ENCODE measurements around the gene WNT9A. TPM values are rescaled to one million over a fixed set of nuclear protein-coding genes. Genes with fewer than 3 reads are reported as not detected.

Gene WNT9A
- total and polyA plus RNA-seq, 2 of the 4 experiments (the other 2 are of a cell fraction): 0.18 to 0.36 TPM

- TF ChIP-seq CTCF (conservative IDR thresholded peaks at IDR 0.05; ENCODE audit: low read depth, low read length) (no peak), BHLHE40 (IDR thresholded peaks at IDR 0.05; ENCODE audit: low read depth, low read length) (no peak), RFX5 (IDR thresholded peaks at IDR 0.05; ENCODE audit: low read depth, low read length) (no peak), CHD1 (IDR thresholded peaks at IDR 0.05; ENCODE audit: low read depth, low read length) (no peak), RCOR1 (IDR thresholded peaks at IDR 0.05; ENCODE audit: insufficient replicate concordance, low read length) (no peak), FOS (IDR thresholded peaks at IDR 0.05; ENCODE audit: low read depth, low read length) (no peak), NFE2L2 (IDR thresholded peaks at IDR 0.05; ENCODE audit: low read depth, low read length) (no peak), ELK1 (IDR thresholded peaks at IDR 0.05; ENCODE audit: borderline replicate concordance, low read depth, low read length) (no peak), USF2 (IDR thresholded peaks at IDR 0.05; ENCODE audit: low read depth, low read length) (no peak), MAZ (IDR thresholded peaks at IDR 0.05; ENCODE audit: borderline replicate concordance, low read depth, low read length) (no peak)
- H3K79me1 ChIP-seq (ENCODE audit: low read depth in 1 of 2, low read length in 2 of 2): no peaks in the 10 kb centered on the region
- no peak overlapping the region for H3K9ac ChIP-seq (ENCODE audit: low read depth, low read length)
- no peak overlapping the region for H2AK5ac ChIP-seq (ENCODE audit: low read depth, low read length)
- DNase-seq (no peak), ATAC-seq (ENCODE audit: low read depth) (no peak)
- in situ Hi-C loops (cut with MboI; ENCODE audit: low sequenced_read_pairs): no loop called here
- no peak overlapping the region for H4K91ac ChIP-seq (ENCODE audit: insufficient read depth, low read depth, low read length)
- intact Hi-C loops (cut with micrococcal nuclease): no loop called here
- H3K9me3 ChIP-seq (ENCODE audit: control insufficient read depth, insufficient read depth, low read length): no peaks in the 10 kb centered on the region
- H2BK120ac ChIP-seq (ENCODE audit: low read depth, low read length): no peak overlapping the region
- 70% methylated on average over 11 of the region's 13 CpGs; no CpG with 5 or more reads in 1 of the 2 experiments for WGBS, 2 experiments (ENCODE audit: extremely low coverage in 2 of 2, insufficient read length in 1 of 2)
- H2AK9ac ChIP-seq (replicated peaks; ENCODE audit: low read depth, low read length, poor library complexity): no peak overlapping the region
- no peaks in the 10 kb centered on the region; the same call in 1 of the 2 replicates for H3K27me3 ChIP-seq (ENCODE audit: control insufficient read depth, insufficient read depth, low read length)
- H4K20me1 ChIP-seq (ENCODE audit: insufficient read depth, low read length): no peaks in the 10 kb centered on the region
- H3K23ac ChIP-seq (ENCODE audit: low read depth, low read length): no peak overlapping the region
- no peaks in the 10 kb centered on the region for H3K9me1 ChIP-seq (ENCODE audit: insufficient read depth, low read length)
- no peaks in the 10 kb centered on the region; the same call in 1 of the 2 replicates for H3K4me1 ChIP-seq (ENCODE audit: control insufficient read depth, insufficient read depth, low read length)
- no peak overlapping the region for H3K56ac ChIP-seq (ENCODE audit: extremely low read depth, insufficient read depth, low read length)
- H4K5ac ChIP-seq (ENCODE audit: low read depth, low read length): no peak overlapping the region
- no peak overlapping the region for H2BK20ac ChIP-seq (ENCODE audit: low read depth, low read length)
- H2BK5ac ChIP-seq (ENCODE audit: low read depth, low read length, poor library complexity, severe bottlenecking): no peak overlapping the region
- no peak overlapping the region for H3K4ac ChIP-seq (ENCODE audit: low read depth, low read length)
- H3K18ac ChIP-seq (ENCODE audit: low read depth, low read length): no peak overlapping the region
- POLR2A ChIA-PET (ENCODE audit: unreplicated experiment): no interaction called here
- BruUV-seq (replicated peaks): no TSS peak
- H4K8ac ChIP-seq (ENCODE audit: low read depth in 2 of 2, low read length in 2 of 2): no peak overlapping the region
- H3K14ac ChIP-seq (replicated peaks; ENCODE audit: low read depth, low read length): no peak overlapping the region
- no peak overlapping the region for H3K4me2 ChIP-seq (ENCODE audit: low read depth, low read length)
- no peak overlapping the region for H2AFZ ChIP-seq (replicated peaks; ENCODE audit: low read length, poor library complexity)
- no peak overlapping the region for H3K27ac ChIP-seq (ENCODE audit: insufficient read depth, low read length)
- CTCF ChIA-PET: no interaction called here
- H3K4me3 ChIP-seq (ENCODE audit: insufficient read depth, low read depth, low read length): no peak overlapping the region
- no peak overlapping the region for H2BK15ac ChIP-seq (ENCODE audit: low read depth, low read length)
- H3K36me3 ChIP-seq (ENCODE audit: control insufficient read depth, insufficient read depth, low read length): no peaks in the 10 kb centered on the region
- dilution Hi-C loops (cut with HindIII; ENCODE audit: low sequenced_read_pairs, unreplicated experiment): no loop called here
Measured at GRCh38 chr1:227900571-227901051, 47.1 kb downstream of the WNT9A start.
